Stimulated activated CD4-positive, alpha-beta T cell treated with anti-CD3 and anti-CD28 coated beads, Interleukin-4, amount 100 ng/mL, for 24 hours (primary cell): Measurements from ENCODE around the gene CIB1.

ENCODE experiments used
- DNase-seq: peaks from one replicate; pipeline ENCODE4 v3.0.0-alpha.2; 2020

Gene CIB1

GRCh38 chr15:90239371-90239770, 5.6 kb upstream of the CIB1 start:
- DNase-seq: no peak

GRCh38 chr15:90234096-90234988, 601 bp upstream of the CIB1 start, which contains the start of gene GDPGP1:
GDPGP1 (plus strand) TSS chr15:90234209; CDS start chr15:90240909, 6,700 bp downstream.
- DNase-seq: no peak

- DNase-seq: no peak
These were observed 777 bp downstream of the CIB1 start for GRCh38 chr15:90232941-90233386.

- no peak for DNase-seq
These were observed 1.5 kb downstream of the CIB1 start for GRCh38 chr15:90232196-90232595.

GRCh38 chr15:90231028-90232017, 2.4 kb downstream of the CIB1 start:
- peak; percentile 73 for DNase-seq

- no peak for DNase-seq
These were observed 3.1 kb downstream of the CIB1 start for GRCh38 chr15:90230610-90231009.

- DNase-seq: no peak
These were observed 3.7 kb downstream of the CIB1 start for GRCh38 chr15:90230071-90230494.

GRCh38 chr15:90228960-90229359, 4.8 kb downstream of the CIB1 start:
- no peak for DNase-seq

- no peak for DNase-seq
These were observed 5.6 kb downstream of the CIB1 start for GRCh38 chr15:90227816-90228772.

- no peak for DNase-seq
These were observed 6.4 kb downstream of the CIB1 start for GRCh38 chr15:90227336-90227735.

GRCh38 chr15:90225504-90226234, 8.1 kb downstream of the CIB1 start:
- no peak for DNase-seq

- no peak for DNase-seq
These were observed 8.7 kb downstream of the CIB1 start for GRCh38 chr15:90225047-90225446.

GRCh38 chr15:90223441-90224165, 10.1 kb downstream of the CIB1 start:
- no peak for DNase-seq

GRCh38 chr15:90222547-90222946, 11.2 kb downstream of the CIB1 start:
- DNase-seq: no peak

- DNase-seq: peak; percentile 28
These were observed 12.4 kb downstream of the CIB1 start for GRCh38 chr15:90221246-90221900.

GRCh38 chr15:90219421-90220141, 14.2 kb downstream of the CIB1 start:
- DNase-seq: peak; percentile 55

- DNase-seq: no peak
These were observed 15.9 kb downstream of the CIB1 start for GRCh38 chr15:90217671-90218394.

GRCh38 chr15:90214553-90215196, 19.1 kb downstream of the CIB1 start:
- no peak for DNase-seq
